AG10803 (cell line): Measurements from ENCODE around the gene CFAP97D1.

ENCODE experiments used
- DNase-seq: peaks from one replicate; pipeline ENCODE4 v3.0.0; 2010; ENCODE audit warnings: low read depth
- H3K4me3 ChIP-seq: 2 replicates; pipeline ENCODE4 v1.5.1; 2011; ENCODE audit warnings: mild to moderate bottlenecking, low read length, control low read depth
- TF ChIP-seq, protein P1 (sequence below): conservative IDR thresholded peaks from 2 replicates; pipeline ENCODE4 v1.5.1; 2011; ENCODE audit warnings: mild to moderate bottlenecking, low read length, control low read depth, inconsistent platforms

The CFAP97D1 gene

GRCh38 chr17:43780135-43780534, at the start of gene CFAP97D1:
TSS of gene CFAP97D1 (plus strand) at chr17:43780435. CDS start at chr17:43780463, 28 bp downstream.
- TF ChIP-seq, protein P1, sequence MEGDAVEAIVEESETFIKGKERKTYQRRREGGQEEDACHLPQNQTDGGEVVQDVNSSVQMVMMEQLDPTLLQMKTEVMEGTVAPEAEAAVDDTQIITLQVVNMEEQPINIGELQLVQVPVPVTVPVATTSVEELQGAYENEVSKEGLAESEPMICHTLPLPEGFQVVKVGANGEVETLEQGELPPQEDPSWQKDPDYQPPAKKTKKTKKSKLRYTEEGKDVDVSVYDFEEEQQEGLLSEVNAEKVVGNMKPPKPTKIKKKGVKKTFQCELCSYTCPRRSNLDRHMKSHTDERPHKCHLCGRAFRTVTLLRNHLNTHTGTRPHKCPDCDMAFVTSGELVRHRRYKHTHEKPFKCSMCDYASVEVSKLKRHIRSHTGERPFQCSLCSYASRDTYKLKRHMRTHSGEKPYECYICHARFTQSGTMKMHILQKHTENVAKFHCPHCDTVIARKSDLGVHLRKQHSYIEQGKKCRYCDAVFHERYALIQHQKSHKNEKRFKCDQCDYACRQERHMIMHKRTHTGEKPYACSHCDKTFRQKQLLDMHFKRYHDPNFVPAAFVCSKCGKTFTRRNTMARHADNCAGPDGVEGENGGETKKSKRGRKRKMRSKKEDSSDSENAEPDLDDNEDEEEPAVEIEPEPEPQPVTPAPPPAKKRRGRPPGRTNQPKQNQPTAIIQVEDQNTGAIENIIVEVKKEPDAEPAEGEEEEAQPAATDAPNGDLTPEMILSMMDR = no peak
- DNase-seq = no peak
- peak within 1 kb of the TSS; percentile 90 for H3K4me3 ChIP-seq

GRCh38 chr17:43732958-43733357, 47.3 kb upstream of the CFAP97D1 start:
- DNase-seq = peak; percentile 95
- H3K4me3 ChIP-seq = no peak overlapping the region
- TF ChIP-seq, protein P1 = no peak

GRCh38 chr17:43733956-43734355, 46.3 kb upstream of the CFAP97D1 start:
- TF ChIP-seq, protein P1 = no peak
- DNase-seq = peak; percentile 24
- no peak overlapping the region for H3K4me3 ChIP-seq

GRCh38 chr17:43734376-43734775, 45.9 kb upstream of the CFAP97D1 start:
- H3K4me3 ChIP-seq = no peak overlapping the region
- TF ChIP-seq, protein P1 = no peak
- peak; percentile 96 for DNase-seq

GRCh38 chr17:43736389-43736788, 43.8 kb upstream of the CFAP97D1 start:
- no peak overlapping the region for H3K4me3 ChIP-seq

GRCh38 chr17:43737722-43738121, 42.5 kb upstream of the CFAP97D1 start:
- no peak for DNase-seq
- TF ChIP-seq, protein P1 = no peak
- no peak overlapping the region for H3K4me3 ChIP-seq

More at GRCh38 chr17:43736389-43736788, 43.8 kb upstream of the CFAP97D1 start:
- TF ChIP-seq, protein P1 = no peak
- no peak for DNase-seq

- TF ChIP-seq, protein P1 = no peak
- no peak overlapping the region for H3K4me3 ChIP-seq
- DNase-seq = peak; percentile 70
These were observed 39.7 kb upstream of the CFAP97D1 start for GRCh38 chr17:43740541-43740940.
